Spleen (tissue), 11 donors: Measurements from ENCODE around the gene CHIA. TPM values are rescaled to one million over a fixed set of nuclear protein-coding genes. Genes with fewer than 3 reads are reported as not detected.

Experiments used
- DNase-seq: peaks from one replicate; pipeline ENCODE4 v3.0.0-alpha.2; 2020
- H3K27ac ChIP-seq, 8 donors: fragments of 200-600 bp; sonication (generic) in 7 of 8; 1 replicate in 4 of 8; 2 replicates in 4 of 8; pipeline versions ENCODE4 v1.5.0 to v1.8.0; 2016 to 2021; ENCODE audit warnings: inconsistent platforms in 4 of 8, mild to moderate bottlenecking in 4 of 8, moderate library complexity in 1 of 8
- H3K27me3 ChIP-seq, 7 donors: fragments of 200-600 bp; sonication (generic) in 6 of 7; replicated peaks in 1 of 7; 1 replicate in 4 of 7; 2 replicates in 3 of 7; pipeline versions ENCODE4 v1.5.0 to v1.8.0; 2016 to 2021; ENCODE audit warnings: inconsistent platforms in 3 of 7, mild to moderate bottlenecking in 1 of 7
- H3K36me3 ChIP-seq, 6 donors: fragments of 200-600 bp; sonication (generic) in 5 of 6; 1 replicate in 4 of 6; 2 replicates in 2 of 6; pipeline versions ENCODE4 v1.5.0 to v1.8.0; 2016 to 2021; ENCODE audit warnings: inconsistent platforms in 2 of 6
- H3K4me1 ChIP-seq, 6 donors: fragments of 200-600 bp; sonication (generic) in 5 of 6; 1 replicate in 3 of 6; 2 replicates in 3 of 6; pipeline versions ENCODE4 v1.5.0 to v1.8.0; 2016 to 2021; ENCODE audit warnings: inconsistent platforms in 3 of 6
- H3K4me3 ChIP-seq, 8 donors: fragments of 200-600 bp; sonication (generic) in 7 of 8; 1 replicate in 4 of 8; 2 replicates in 4 of 8; pipeline versions ENCODE4 v1.5.0 to v1.8.0; 2016 to 2021; ENCODE audit warnings: inconsistent platforms in 4 of 8, mild to moderate bottlenecking in 4 of 8, moderate library complexity in 2 of 8
- H3K9me3 ChIP-seq, 8 donors: fragments of 200-600 bp; sonication (generic) in 7 of 8; 1 replicate in 4 of 8; 2 replicates in 4 of 8; pipeline versions ENCODE4 v1.5.0 to v1.8.0; 2016 to 2021; ENCODE audit warnings: inconsistent platforms in 4 of 8
- CTCF ChIP-seq, 11 experiments: fragments of 200-600 bp in 7 of 11; fragments of 450-650 bp in 4 of 11; sonication (generic) in 4 of 11; IDR thresholded peaks in 8 of 11; conservative IDR thresholded peaks in 3 of 11; 1 replicate in 7 of 11; 2 replicates in 4 of 11; pipeline versions ENCODE4 v1.4.0 to v1.8.0; 2016 to 2021; ENCODE audit warnings: antibody characterized with exemption in 11 of 11, inconsistent platforms in 4 of 11, mild to moderate bottlenecking in 1 of 11
- POLR2A ChIP-seq, 3 donors: fragments of 450-650 bp; IDR thresholded peaks; one replicate each; pipeline ENCODE4 v1.5.1; 2017; ENCODE audit warnings: antibody characterized with exemption in 3 of 3, mild to moderate bottlenecking in 1 of 3
- POLR2AphosphoS5 ChIP-seq, 3 donors: sonication (generic); formaldehyde crosslinking; IDR thresholded peaks; one replicate each; pipeline ENCODE4 v1.5.1; 2017; ENCODE audit warnings: antibody characterized with exemption in 3 of 3
- WGBS, 5 donors: extraction: QIAGEN DNeasy Blood & Tissue Kit in 3 of 5; methylation state at CpG; one replicate each; pipeline versions ENCODE4 v1.1.5 to v1.1.7; 2013 to 2018; 5-methylcytosine and 5-hydroxymethylcytosine counted together
- intact Hi-C: fragments of 100-400 bp; cut with DNase I; formaldehyde crosslinking; loops from one replicate; pipeline ENCODE4 v1.15.0; 2023; ENCODE audit warnings: low total_unique reads
- polyA plus RNA-seq, 3 donors: library from polyadenylated mRNA; stranded (reverse); fragments of 200-250 nt; gene quantifications; one replicate each; pipeline ENCODE4 v1.2.1, GENCODE V29; 2013
- total RNA-seq, 7 donors: library from RNA; depleted of rRNA in 3 of 7; stranded (reverse); fragments of >200 nt in 3 of 7; fragmentation: NEBNext Ultra II Directional in 4 of 7; extraction: Animal tissue kit (Norgen Biotek cat#: 25700) in 4 of 7; gene quantifications; one replicate each; pipeline versions ENCODE4 v1.1.0 to v1.2.1, GENCODE V29; 2016 to 2021
- donor health status: healthy with polysubstance abuse.
- donor health status: DM: no; HTN: no; CAD: no; lungs with moderate emphysema.
- donor health status: DM: no; HTN: no; CAD: no.
- donor health status: Bipolar disorder and iron deficiency.
- donor health status: healthy.
- donor health status: DM: no; HTN: no; CAD: no.
- donor health status: DM: yes; HTN: yes; CAD: no.

The CHIA gene
- total and polyA plus RNA-seq, 10 donors: 0.14 TPM; not detected in 9

- Histone ChIP-seq H3K27me3 (no peaks in the 10 kb centered on the region), H3K9me3 (peaks cover 0 to 8% (median 0%) of the 10 kb centered on the region in 8 donors), H3K27ac (no peak overlapping the region), H3K36me3 (no peaks in the 10 kb centered on the region), H3K4me1 (no peaks in the 10 kb centered on the region), H3K4me3 (no peak overlapping the region)
- WGBS, 5 donors: 76 to 93% (median 85%) methylated on average over 5 of the region's 5 CpGs
- TF ChIP-seq CTCF (IDR thresholded peaks at IDR 0.05 in 8 of 11, conservative IDR thresholded peaks at IDR 0.05 in 3 of 11) (no peak), POLR2AphosphoS5 (IDR thresholded peaks at IDR 0.05) (no peak), POLR2A (IDR thresholded peaks at IDR 0.05) (no peak)
- intact Hi-C loops: no loop called here
- DNase-seq: no peak
Measured at GRCh38 chr1:111281411-111281810, 9.2 kb upstream of the CHIA start.

- Histone ChIP-seq H3K27ac (no peak overlapping the region), H3K9me3 (no peaks in the 10 kb centered on the region), H3K36me3 (no peaks in the 10 kb centered on the region), H3K27me3 (no peaks in the 10 kb centered on the region), H3K4me1 (no peaks in the 10 kb centered on the region), H3K4me3 (no peak overlapping the region)
- intact Hi-C loops: no loop called here
- DNase-seq: no peak
- TF ChIP-seq POLR2AphosphoS5 (IDR thresholded peaks at IDR 0.05): no peak
- no peak for TF ChIP-seq POLR2A (IDR thresholded peaks at IDR 0.05)
- no peak for TF ChIP-seq CTCF (IDR thresholded peaks at IDR 0.05 in 8 of 11, conservative IDR thresholded peaks at IDR 0.05 in 3 of 11)
Measured at GRCh38 chr1:111283838-111284237, 6.8 kb upstream of the CHIA start.

DNA sequence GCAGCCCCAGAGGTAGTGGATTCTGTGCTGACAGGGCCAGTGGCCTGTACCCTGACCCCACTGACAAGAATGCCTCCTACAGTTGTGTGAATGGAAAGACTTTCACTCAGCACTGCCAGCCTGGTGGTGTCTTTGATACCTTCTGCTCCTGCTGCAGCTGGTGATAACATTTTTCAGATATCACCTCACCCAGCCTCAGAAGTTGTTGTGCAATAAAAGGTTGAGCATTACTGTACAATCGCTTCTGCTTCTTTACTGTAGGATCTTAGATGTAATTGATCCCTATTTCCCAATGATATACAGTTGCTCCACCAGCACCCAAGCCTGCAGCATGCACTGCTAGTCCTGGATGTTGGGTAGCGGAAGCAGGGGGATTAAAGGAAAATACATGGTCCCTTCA is 4.8 kb upstream of the CHIA start:
- TF ChIP-seq POLR2A (IDR thresholded peaks at IDR 0.05) (no peak), CTCF (IDR thresholded peaks at IDR 0.05 in 8 of 11, conservative IDR thresholded peaks at IDR 0.05 in 3 of 11) (no peak), POLR2AphosphoS5 (IDR thresholded peaks at IDR 0.05) (no peak)
- Histone ChIP-seq H3K27me3 (no peaks in the 10 kb centered on the region), H3K27ac (no peak overlapping the region), H3K36me3 (no peaks in the 10 kb centered on the region), H3K4me3 (no peak overlapping the region), H3K4me1 (no peaks in the 10 kb centered on the region), H3K9me3 (no peaks in the 10 kb centered on the region)
- WGBS, 5 donors: 85 to 95% (median 88%) methylated on average over 2 of the region's 2 CpGs
- intact Hi-C loops: no loop called here
- DNase-seq: no peak

DNA sequence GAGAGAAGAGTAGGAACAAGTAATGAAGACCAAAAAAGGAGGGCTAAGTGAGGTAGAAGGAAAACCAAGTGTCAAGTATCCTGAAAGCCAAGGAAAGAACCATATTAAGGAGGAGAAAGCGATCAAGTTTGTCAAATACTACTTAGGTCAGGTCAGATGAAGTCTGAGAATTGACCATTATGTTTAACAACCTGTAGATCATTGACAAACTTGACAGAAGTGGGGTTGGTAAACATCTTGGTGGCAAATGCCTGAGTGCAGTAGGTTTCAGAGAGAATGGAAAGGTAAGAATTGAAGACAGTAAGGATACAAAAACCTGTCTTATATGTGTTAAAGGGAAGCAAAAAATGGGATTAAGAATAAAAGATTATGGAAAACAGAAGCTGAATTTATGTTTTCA is 3.7 kb upstream of the CHIA start:
- Histone ChIP-seq H3K27me3 (no peaks in the 10 kb centered on the region), H3K4me1 (no peaks in the 10 kb centered on the region), H3K9me3 (no peaks in the 10 kb centered on the region), H3K27ac (no peak overlapping the region), H3K36me3 (no peaks in the 10 kb centered on the region), H3K4me3 (no peak overlapping the region)
- TF ChIP-seq POLR2AphosphoS5 (IDR thresholded peaks at IDR 0.05): no peak
- TF ChIP-seq CTCF (IDR thresholded peaks at IDR 0.05 in 8 of 11, conservative IDR thresholded peaks at IDR 0.05 in 3 of 11): no peak
- intact Hi-C loops: no loop called here
- no peak for DNase-seq
- 0 to 50% (median 40%) methylated on average over 1 of the region's 1 CpG for WGBS, 5 donors
